HepG2 (cell line): ENCODE measurements around the gene CELSR2. TPM values are rescaled to one million over a fixed set of nuclear protein-coding genes. Genes with fewer than 3 reads are reported as not detected.

Experiments used
- AHR ChIP-seq: IDR thresholded peaks from 2 replicates; pipeline ENCODE4 v1.6.1; 2018; ENCODE audit warnings: missing genetic modification reagents, missing compliant biosample characterization
- ATM ChIP-seq: fragments of 450-650 bp; IDR thresholded peaks from 2 replicates; pipeline ENCODE4 v1.7.1; 2017; ENCODE audit warnings: mild to moderate bottlenecking, borderline replicate concordance
- CCDC6 ChIP-seq: sonication (generic); formaldehyde crosslinking; IDR thresholded peaks from 2 replicates; pipeline ENCODE4 v1.8.1; 2022; ENCODE audit warnings: mild to moderate bottlenecking, missing genetic modification reagents, moderate library complexity
- DNMT1 ChIP-seq: sonication (generic); formaldehyde crosslinking; IDR thresholded peaks from 2 replicates; pipeline ENCODE4 v1.5.1; 2020; ENCODE audit warnings: mild to moderate bottlenecking, missing genetic modification reagents
- HMGXB4 ChIP-seq, 2 experiments: sonication (generic) in 1 of 2; formaldehyde crosslinking in 1 of 2; IDR thresholded peaks; 2 replicates each; pipeline versions ENCODE4 v1.4.0 to v1.6.1; 2018 to 2020; ENCODE audit warnings: missing genetic modification reagents in 2 of 2, borderline replicate concordance in 1 of 2, low read depth in 1 of 2, mild to moderate bottlenecking in 1 of 2, missing biosample characterization in 1 of 2
- HNRNPL ChIP-seq: fragments of 200-400 bp; formaldehyde crosslinking; IDR thresholded peaks from 2 replicates; pipeline ENCODE4 v1.6.1; 2017; ENCODE audit warnings: mild to moderate bottlenecking, low read depth, low read length
- HOXA3 ChIP-seq: sonication (generic); formaldehyde crosslinking; IDR thresholded peaks from 2 replicates; pipeline ENCODE4 v1.5.0; 2020; ENCODE audit warnings: missing genetic modification reagents
- MEIS2 ChIP-seq: sonication (generic); formaldehyde crosslinking; IDR thresholded peaks from 2 replicates; pipeline ENCODE4 v1.9.0; 2021; ENCODE audit warnings: mild to moderate bottlenecking, missing genetic modification reagents
- MTA1 ChIP-seq: sonication (generic); formaldehyde crosslinking; IDR thresholded peaks from 2 replicates; pipeline ENCODE4 v1.4.0; 2020; ENCODE audit warnings: missing genetic modification reagents, mild to moderate bottlenecking, borderline replicate concordance
- NRL ChIP-seq: sonication (generic); formaldehyde crosslinking; IDR thresholded peaks from 2 replicates; pipeline ENCODE4 v1.5.0; 2020; ENCODE audit warnings: missing genetic modification reagents, mild to moderate bottlenecking, moderate library complexity, borderline replicate concordance
- RBM22 ChIP-seq: fragments of 200-400 bp; formaldehyde crosslinking; optimal IDR thresholded peaks from 2 replicates; pipeline ENCODE3; 2017; ENCODE audit warnings: mild to moderate bottlenecking, low read length, moderate library complexity
- RFX1 ChIP-seq: fragments of 450-650 bp; IDR thresholded peaks from 2 replicates; pipeline ENCODE4 v1.6.1; 2017
- TSC22D2 ChIP-seq: sonication (generic); formaldehyde crosslinking; IDR thresholded peaks from 2 replicates; pipeline ENCODE4 v1.5.1; 2020; ENCODE audit warnings: missing genetic modification reagents, mild to moderate bottlenecking, borderline replicate concordance
- ZBTB1 ChIP-seq: sonication (generic); formaldehyde crosslinking; IDR thresholded peaks from 2 replicates; pipeline ENCODE4 v1.4.0; 2020; ENCODE audit warnings: missing genetic modification reagents, borderline replicate concordance
- ZBTB46 ChIP-seq: sonication (generic); formaldehyde crosslinking; IDR thresholded peaks from 2 replicates; pipeline ENCODE4 v1.4.0; 2020; ENCODE audit warnings: mild to moderate bottlenecking, missing genetic modification reagents, borderline replicate concordance
- ZFP36 ChIP-seq: fragments of 150-350 bp; IDR thresholded peaks from 2 replicates; pipeline ENCODE4 v1.6.1; 2018; ENCODE audit warnings: borderline replicate concordance, low read length, low read depth; ENCODE audit not compliant: partially characterized antibody
- ZFP62 ChIP-seq: sonication (generic); formaldehyde crosslinking; IDR thresholded peaks from 2 replicates; pipeline ENCODE4 v1.4.0; 2020; ENCODE audit warnings: missing genetic modification reagents
- ZNF446 ChIP-seq: sonication (generic); formaldehyde crosslinking; IDR thresholded peaks from 2 replicates; pipeline ENCODE4 v1.5.0; 2020; ENCODE audit warnings: mild to moderate bottlenecking, missing genetic modification reagents
- ZNF552 ChIP-seq: sonication (generic); formaldehyde crosslinking; IDR thresholded peaks from 2 replicates; pipeline ENCODE4 v1.9.0; 2022; ENCODE audit warnings: missing genetic modification reagents, mild to moderate bottlenecking, borderline replicate concordance
- ZNF567 ChIP-seq: sonication (generic); formaldehyde crosslinking; IDR thresholded peaks from 2 replicates; pipeline ENCODE4 v1.8.1; 2023; ENCODE audit warnings: mild to moderate bottlenecking, missing genetic modification reagents, borderline replicate concordance
- ZNF569 ChIP-seq: sonication (generic); formaldehyde crosslinking; IDR thresholded peaks from 2 replicates; pipeline ENCODE4 v1.5.0; 2020; ENCODE audit warnings: mild to moderate bottlenecking, missing genetic modification reagents, moderate library complexity, borderline replicate concordance
- ZNF761 ChIP-seq: sonication (generic); formaldehyde crosslinking; conservative IDR thresholded peaks from 2 replicates; pipeline ENCODE4 v1.4.0; 2020; ENCODE audit warnings: mild to moderate bottlenecking, missing genetic modification reagents
- polyA plus RNA-seq, 8 experiments: library from polyadenylated mRNA; depleted of rRNA in 3 of 8; stranded (reverse) in 7 of 8; unstranded in 1 of 8; fragments of >200 nt; fragmentation: Illumina TruSeq in 4 of 8; extraction: Trizol in 4 of 8; gene quantifications; 2 replicates each; pipeline versions ENCODE4 v1.2.1 to v1.2.3, GENCODE V29; 2011 to 2016; ENCODE audit warnings: low read depth in 4 of 8, missing spikeins in 1 of 8, mixed read lengths in 1 of 8; ENCODE audit not compliant: insufficient read depth in 1 of 8
- total RNA-seq, 5 experiments: library from RNA; depleted of rRNA; stranded (reverse); fragments of >200 nt; fragmentation: Illumina TruSeq; extraction: Trizol; gene quantifications; 2 replicates each; pipeline ENCODE4 v1.2.3, GENCODE V29; 2016; ENCODE audit warnings: low read depth in 1 of 5
- TF ChIP-seq, protein P1 (sequence below): sonication (generic); formaldehyde crosslinking; IDR thresholded peaks from 2 replicates; pipeline ENCODE4 v1.4.0; 2020; ENCODE audit warnings: missing genetic modification reagents

CELSR2 gene
- total and polyA plus RNA-seq, 2 of the 13 experiments (the other 11 are each of a cell fraction or from before 2014, with no cell fraction given) = 4.0 to 6.6 TPM

DNA sequence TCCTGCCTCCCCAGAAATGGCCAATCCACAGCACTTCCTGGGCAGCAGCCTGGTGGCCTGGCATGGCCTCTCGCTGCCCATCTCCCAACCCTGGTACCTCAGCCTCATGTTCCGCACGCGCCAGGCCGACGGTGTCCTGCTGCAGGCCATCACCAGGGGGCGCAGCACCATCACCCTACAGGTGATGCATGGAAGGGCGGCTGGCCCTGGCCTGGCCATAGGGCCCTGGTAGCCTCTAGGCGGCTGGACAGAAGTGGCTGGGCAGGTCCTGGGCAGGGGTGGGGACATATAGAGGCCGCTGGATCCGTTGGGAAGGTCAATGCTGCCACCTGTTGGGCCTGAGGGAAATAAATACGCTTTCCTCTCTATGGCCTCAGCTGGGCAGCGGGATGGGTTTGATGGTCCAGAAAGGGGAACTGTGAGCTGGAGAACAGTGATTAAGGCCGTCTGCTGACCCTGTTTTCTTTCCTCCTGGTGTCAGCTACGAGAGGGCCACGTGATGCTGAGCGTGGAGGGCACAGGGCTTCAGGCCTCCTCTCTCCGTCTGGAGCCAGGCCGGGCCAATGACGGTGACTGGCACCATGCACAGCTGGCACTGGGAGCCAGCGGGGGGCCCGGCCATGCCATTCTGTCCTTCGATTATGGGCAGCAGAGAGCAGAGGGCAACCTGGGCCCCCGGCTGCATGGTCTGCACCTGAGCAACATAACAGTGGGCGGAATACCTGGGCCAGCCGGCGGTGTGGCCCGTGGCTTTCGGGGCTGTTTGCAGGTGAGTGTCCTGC lies 14.4 kb downstream of the CELSR2 start (continued):
- TF ChIP-seq ZBTB1 (no peak), HMGXB4 (CRISPR knock-in tag; IDR thresholded peaks at IDR 0.05; ENCODE audit: borderline replicate concordance in 1 of 2, low read depth in 1 of 2) (peak; percentile 98 to 99), ZNF552 (CRISPR knock-in tag) (no peak), RFX1 (no peak), ZFP62 (CRISPR knock-in tag) (no peak), CCDC6 (CRISPR knock-in tag) (peak; percentile 83; the same call in 1 of the 2 replicates), HNRNPL (peak; percentile 98), DNMT1 (peak; percentile 96; the same call in 1 of the 2 replicates), ATM (no peak), HOXA3 (CRISPR knock-in tag) (peak; percentile 76; the same call in 1 of the 2 replicates), MEIS2 (CRISPR knock-in tag) (0 out of 2 replicates have a peak, but pooled peaks have one; percentile 28), ZNF446 (no peak), NRL (peak; percentile 71; the same call in 1 of the 2 replicates), ZBTB46 (CRISPR knock-in tag) (no peak), ZNF567 (CRISPR knock-in tag) (no peak), ZNF761 (CRISPR knock-in tag) (0 out of 2 replicates have a peak, but pooled peaks have one; percentile 62), ZNF569 (CRISPR knock-in tag) (no peak), AHR (CRISPR knock-in tag) (0 out of 2 replicates have a peak, but pooled peaks have one; percentile 73), ZFP36 (no peak), RBM22 (no peak), MTA1 (peak; percentile 95; the same call in 1 of the 2 replicates), TSC22D2 (CRISPR knock-in tag) (peak; percentile 65; the same call in 1 of the 2 replicates)
- TF ChIP-seq, protein P1, sequence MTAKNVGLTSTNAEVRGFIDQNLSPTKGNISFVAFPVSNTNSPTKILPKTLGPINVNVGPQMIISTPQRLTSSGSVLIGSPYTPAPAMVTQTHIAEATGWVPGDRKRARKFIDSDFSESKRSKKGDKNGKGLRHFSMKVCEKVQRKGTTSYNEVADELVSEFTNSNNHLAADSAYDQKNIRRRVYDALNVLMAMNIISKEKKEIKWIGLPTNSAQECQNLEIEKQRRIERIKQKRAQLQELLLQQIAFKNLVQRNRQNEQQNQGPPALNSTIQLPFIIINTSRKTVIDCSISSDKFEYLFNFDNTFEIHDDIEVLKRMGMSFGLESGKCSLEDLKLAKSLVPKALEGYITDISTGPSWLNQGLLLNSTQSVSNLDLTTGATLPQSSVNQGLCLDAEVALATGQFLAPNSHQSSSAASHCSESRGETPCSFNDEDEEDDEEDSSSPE = peak; percentile 60; the same call in 1 of the 2 replicates
